Measurements from ENCODE around the gene BTBD2.

BTBD2 gene

DNA sequence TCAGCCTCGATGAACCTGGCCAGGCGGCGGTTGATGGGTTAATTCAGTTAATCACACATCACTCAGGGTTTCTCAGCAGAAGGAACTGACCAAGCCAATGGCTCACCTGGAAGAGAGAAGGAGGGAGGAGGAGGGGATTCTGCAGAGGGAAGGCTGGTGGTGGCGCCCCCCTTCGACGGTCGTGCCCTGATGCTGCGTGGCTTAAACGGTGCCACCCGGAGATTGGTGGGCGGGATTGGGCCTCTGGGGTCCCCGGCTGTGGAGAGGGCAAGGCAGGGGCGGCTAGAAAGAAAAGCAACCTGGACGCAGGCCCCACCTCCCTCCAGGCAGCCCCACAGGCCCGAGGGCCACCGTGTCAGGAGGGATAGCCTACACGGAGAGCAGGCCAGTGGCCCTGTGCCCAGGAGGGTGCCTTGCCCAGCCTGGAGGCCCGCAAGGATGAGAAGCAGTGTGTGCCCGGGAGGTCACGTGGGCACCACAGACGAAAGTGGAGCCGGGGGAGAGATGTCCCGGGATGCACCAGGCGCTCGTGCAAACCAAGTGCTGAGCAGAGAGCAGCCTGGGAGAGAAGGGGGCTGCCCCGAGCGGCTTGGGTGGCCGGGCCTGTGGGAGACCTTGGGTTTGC, 58.5 kb downstream of the BTBD2 start:
- DNase-seq, result no peak

- no peak for DNase-seq
Measured at GRCh38 chr19:1956122-1956494, 59.4 kb downstream of the BTBD2 start.

GRCh38 chr19:1955171-1956121, 60.1 kb downstream of the BTBD2 start:
- DNase-seq, result peak; percentile 22

DNA sequence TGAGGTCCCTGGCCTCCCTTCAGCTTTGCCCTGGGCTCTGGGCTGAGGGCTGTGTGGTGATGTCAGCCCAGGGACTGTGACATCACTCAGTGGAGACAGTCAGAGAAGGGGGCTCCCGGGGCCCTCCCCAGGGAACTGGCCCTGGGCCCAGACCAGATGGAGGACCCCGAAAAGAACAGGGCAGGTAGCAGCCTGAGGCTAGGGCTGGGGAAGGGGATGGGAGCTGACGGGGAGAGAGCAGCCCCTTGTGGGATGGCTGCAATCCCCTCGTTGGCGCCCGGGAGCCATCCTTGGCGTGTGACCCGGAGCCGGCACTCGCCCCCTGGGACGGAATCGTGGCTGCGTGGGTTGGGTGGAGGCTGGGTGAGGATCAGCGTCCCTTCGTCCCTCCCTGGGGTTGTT, 61.0 kb downstream of the BTBD2 start:
- DNase-seq, result no peak

DNA sequence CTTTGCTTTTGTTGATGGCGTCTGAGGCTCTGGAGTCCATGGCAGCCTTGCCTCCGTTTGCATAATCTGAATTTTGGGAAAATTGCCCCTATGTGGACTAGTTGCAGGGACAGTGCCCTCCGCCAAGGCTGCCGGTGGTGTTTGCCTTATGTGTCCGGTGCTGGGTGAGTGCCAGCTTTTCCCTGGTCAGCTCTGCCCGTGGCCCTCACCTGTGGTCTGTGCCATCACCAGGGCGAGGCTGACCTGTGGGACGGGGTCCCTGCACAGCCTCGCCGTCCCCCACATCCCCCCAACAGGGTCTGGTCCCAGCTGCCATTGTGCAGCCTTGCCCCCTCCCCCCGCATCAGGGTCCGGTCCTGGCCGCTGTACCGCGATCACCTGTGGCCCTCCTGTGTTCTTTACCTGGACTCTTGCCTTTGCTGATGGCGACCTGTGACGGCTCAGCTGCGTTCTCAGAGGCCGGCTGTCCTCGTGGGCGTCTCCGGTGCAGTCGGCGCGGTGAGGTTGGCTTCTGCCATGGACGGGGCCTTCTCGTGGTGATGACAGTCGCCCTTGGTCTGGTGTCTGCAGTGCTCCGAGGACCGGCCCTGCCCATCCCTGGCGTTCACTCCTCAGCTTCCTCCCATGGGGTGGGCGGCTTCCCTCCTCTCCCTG, 61.9 kb downstream of the BTBD2 start:
- no peak for DNase-seq

- no peak for DNase-seq
Measured at GRCh38 chr19:1953037-1953436, 62.5 kb downstream of the BTBD2 start.

DNA sequence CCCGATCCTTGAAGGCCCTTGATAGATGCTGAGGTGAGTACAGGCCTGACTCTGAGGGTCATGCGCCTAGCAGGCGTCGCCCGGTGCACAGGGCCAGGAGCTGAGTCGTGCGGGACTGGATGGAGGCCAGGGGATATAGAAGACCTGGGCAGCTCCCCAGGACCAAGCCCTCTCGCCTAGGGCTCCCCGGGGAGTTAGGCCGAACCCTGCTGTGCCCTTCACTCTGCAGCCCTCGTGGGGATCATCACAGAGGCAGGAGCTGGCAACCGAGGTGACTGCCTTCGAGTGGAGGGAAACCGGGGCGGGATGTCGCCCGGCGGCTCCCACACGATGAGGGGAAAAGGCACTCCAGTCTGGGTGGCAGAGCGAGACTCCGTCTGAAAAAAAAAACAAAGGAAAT, 62.9 kb downstream of the BTBD2 start:
- DNase-seq, result no peak

GRCh38 chr19:1950640-1951039, 64.9 kb downstream of the BTBD2 start:
- no peak for DNase-seq

- DNase-seq, result no peak
Measured at GRCh38 chr19:1949304-1950101, 66.0 kb downstream of the BTBD2 start.

DNA sequence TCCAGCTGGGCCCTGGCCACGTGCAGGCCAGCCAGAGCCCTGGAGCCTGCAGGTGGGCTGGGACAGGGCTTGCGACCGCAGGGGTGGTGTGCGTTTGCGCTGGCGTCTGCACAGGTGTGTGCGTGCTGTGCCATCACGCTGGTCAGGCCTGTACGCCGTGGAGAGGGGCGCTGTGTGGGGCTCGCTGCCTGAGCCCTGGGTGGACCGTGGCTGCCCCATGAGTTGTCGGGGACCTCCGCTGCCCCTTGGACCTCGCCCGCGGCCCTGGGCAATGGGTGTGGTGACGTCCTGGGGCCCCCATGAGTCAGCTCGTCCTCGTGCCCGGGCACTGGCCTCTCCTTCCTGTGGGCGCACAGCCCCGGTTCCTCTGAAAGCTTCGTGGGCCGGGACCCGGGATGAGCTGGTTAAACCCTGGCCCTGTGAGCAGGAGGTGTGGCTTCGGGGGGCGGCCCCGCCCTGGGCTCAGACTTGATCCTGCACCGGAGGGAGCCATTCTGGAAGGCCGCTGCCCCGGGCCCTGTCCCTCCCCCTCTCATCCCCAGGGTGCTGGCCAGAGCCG, 67.8 kb downstream of the BTBD2 start:
- DNase-seq, result no peak

DNA sequence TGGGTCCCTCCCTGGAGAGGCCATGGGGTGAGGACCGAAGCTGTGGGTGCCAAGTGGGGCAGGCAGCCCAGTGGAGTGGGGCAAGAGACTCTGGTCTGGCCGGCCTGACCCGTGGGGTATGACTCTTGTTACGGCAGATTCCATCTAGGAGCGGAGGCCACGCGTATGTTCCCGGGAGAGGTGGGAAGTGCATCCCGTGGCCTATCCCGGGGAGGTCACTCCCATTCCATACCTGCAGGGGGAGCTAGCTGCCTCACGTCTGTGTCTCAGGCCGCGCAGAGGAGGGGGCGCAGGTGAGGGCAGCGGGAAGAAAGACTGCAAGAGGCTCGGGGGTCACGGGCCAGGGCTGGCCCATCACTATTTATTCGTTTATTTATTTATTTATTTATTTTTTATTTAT, 69.6 kb downstream of the BTBD2 start:
- DNase-seq, result peak; percentile 35

DNA sequence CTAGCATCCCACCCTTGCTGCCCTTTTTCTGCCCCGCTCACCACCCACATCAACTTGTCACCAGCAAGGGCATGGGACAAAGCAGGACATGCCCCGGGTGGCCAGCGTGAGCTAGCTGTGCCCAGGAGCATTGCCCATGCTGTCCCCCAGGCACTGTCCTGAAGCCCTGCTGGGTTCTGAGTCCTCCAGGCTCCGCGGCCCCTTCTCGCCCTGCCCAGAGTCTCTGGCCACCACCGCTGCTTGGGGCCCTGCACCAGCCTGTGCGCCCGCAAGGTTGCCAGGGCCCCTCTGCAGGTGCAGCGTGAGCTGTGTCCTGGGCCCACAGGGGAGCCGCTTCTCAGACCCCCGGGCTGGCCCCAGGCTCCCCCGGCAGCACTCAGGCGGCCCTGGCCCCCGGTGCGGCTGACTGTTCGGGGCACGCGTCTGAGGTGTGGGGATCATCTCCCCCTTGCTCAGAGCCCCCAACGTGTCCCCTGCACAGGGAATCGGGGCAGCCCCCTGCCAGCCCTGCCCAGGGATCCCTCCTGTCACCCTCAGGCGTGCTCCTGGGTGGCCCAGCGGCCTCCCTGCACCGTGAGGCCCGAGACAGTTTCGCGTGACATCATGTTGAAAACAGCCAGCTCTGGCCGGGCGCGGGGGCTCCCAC, 70.5 kb downstream of the BTBD2 start:
- no peak for DNase-seq

DNA sequence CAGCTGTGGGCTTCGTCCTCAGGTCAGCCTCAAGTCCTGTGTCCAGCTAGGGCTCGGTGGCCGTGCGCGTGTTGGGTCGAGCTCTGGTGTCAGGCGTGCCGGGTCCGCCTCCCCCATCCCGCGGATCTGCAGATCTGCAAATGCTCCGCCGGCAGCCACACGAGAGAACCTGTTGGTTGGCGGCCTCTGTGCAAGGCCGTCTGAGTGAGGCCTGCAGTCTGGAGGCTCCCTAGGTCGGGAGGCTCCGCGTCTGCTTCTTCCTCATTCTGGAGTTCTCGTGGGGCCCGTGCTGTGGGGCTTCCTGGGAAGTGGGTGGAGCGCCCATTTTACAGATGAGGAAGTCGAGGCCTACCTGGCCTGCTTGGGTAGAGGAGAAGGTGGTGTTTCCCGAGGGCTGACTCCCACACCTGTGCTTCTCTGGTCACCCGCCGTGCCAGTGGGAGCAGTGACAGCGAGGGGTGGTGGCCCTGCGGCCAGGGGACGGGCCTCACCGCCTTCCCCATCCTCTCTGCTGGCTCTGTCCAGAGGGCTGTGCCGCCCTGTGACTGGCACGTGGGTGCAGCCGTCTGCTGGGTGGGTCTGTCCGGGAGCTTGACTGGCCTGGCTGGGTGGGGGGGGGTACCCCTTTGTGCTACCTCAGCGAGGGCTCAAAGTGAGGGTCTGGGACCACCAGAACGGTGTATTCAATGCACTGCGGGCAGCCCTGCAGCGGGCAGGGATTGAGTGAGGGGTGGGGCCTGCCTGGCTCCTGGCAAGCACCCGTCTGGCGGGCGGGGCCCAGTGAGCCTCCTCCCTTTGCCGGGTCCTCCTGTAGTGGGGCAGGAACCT, 71.2 kb downstream of the BTBD2 start:
- DNase-seq, result peak; percentile 57

DNA sequence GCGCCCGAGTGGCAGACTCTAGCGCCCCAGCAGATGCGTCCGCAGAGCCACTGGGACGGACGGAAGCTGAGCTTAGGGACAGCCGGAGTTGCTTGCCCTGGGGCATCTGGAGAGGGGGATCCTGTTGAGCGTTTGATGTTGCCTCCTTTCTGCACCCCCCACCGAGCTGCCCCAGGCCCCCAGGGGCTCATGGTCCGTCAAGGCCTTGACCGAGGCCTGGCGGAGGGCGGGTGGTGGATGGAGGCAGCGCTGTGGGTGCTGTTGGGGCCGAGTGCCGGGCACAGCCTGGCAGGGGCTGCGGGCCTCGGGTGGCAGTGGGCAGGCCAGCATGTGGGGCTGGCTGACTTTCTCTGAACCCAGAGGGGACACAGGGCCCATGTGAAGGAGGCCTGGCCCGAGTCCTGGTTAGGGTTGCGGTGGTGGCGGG, 71.8 kb downstream of the BTBD2 start:
- DNase-seq, result no peak

- DNase-seq, result peak; percentile 49
Measured at GRCh38 chr19:1942934-1943555, 72.5 kb downstream of the BTBD2 start.

DNA sequence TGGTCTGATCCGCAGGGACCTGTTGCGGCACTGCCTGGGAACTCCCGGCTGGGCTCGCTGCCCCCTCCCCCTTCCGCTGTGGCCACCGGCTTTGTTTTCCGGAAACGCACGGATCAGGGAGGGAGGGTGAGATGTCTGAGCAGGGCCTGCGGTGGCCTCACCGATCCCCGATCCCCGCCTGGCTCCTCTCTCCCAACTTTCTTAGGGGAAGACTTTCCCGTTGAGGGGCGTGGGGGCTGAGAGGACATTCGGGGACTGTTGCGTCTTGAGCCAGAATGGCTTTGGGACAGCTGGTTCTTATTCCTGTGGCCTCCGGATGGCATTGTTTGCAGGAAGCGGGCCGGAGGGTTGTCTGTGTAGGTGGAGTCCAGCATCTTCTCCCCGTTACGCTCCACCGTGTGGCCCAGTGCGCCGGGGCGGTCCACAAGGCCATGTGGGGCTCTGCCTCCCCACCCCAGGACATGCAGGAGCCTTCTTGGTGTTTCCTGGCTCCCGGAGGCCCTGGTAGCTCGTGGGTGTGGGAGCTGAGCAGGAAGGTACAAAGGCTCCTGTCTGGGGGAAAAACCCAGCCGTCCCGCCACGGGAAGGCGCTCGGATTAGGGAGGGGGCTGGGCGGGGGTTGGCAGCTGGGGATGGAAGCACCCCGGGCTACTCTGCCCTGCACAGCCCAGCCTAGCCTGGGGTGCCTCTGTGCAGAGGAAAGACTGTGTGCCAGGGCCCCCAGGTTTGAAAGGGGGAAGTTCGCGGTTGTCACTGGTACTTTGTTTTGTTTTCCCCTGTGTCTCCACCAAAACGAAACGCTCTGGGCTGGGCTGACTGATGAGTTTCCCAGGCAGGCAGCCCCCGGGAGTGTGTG, 73.2 kb downstream of the BTBD2 start:
- DNase-seq, result peak; percentile 76

- DNase-seq, result peak; percentile 32
Measured at GRCh38 chr19:1941146-1942077, 74.1 kb downstream of the BTBD2 start, which contains the start of gene CSNK1G2. TSS of gene CSNK1G2 (plus strand) at chr19:1941172. CDS start at chr19:1969773, 28,601 bp downstream.

GRCh38 chr19:1938071-1938470, 77.4 kb downstream of the BTBD2 start:
- no peak for DNase-seq
